WTC11 (cell line): ENCODE data around the gene FKBP1A. TPM values are rescaled to one million over a fixed set of nuclear protein-coding genes. Genes with fewer than 3 reads are reported as not detected.
A peak's percentile ranks its signal among the peaks of the same experiment; 100 is the strongest.

Source experiments
- ATAC-seq: fragments of 200-7000 bp; cut with Tn5 transposase; 2 replicates; pipeline ENCODE4 v1.10.0; 2021; ENCODE audit warnings: mild to moderate bottlenecking, moderate library complexity
- CTCF ChIA-PET: fragments of 300-600 bp; sonication (Branson Sonifier 250); formaldehyde crosslinking; loops from one replicate; lab custom pipeline; 2021; ENCODE audit warnings: antibody characterized with exemption; lab: Charles Lee
- POLR2A ChIA-PET: fragments of 350-600 bp; sonication (Branson Sonifier 250); formaldehyde crosslinking; loops from one replicate; lab custom pipeline; 2021; ENCODE audit warnings: antibody characterized with exemption; lab: Charles Lee
- DNase-seq: peaks from one replicate; pipeline ENCODE4 v3.0.0; 2021; ENCODE audit warnings: low spot score
- H3K27ac Mint-ChIP-seq: 2 replicates; pipeline ENCODE4 v1.8.0; 2021; ENCODE audit warnings: mixed read lengths
- H3K27me3 Mint-ChIP-seq: 2 replicates; pipeline ENCODE4 v1.8.0; 2021; ENCODE audit warnings: low read depth, mild to moderate bottlenecking, moderate library complexity, mixed read lengths
- H3K36me3 Mint-ChIP-seq: 2 replicates; pipeline ENCODE4 v1.8.0; 2021; ENCODE audit warnings: mixed read lengths
- H3K4me1 Mint-ChIP-seq: 2 replicates; pipeline ENCODE4 v1.8.0; 2022; ENCODE audit warnings: mixed read lengths
- H3K4me3 Mint-ChIP-seq: 2 replicates; pipeline ENCODE4 v1.8.0; 2021; ENCODE audit warnings: mild to moderate bottlenecking, moderate library complexity, mixed read lengths
- H3K9me3 Mint-ChIP-seq: 2 replicates; pipeline ENCODE4 v1.8.0; 2021; ENCODE audit warnings: mixed read lengths
- ATF1 ChIP-seq: sonication (generic); formaldehyde crosslinking; IDR thresholded peaks from 2 replicates; pipeline ENCODE4 v1.8.1; 2023; ENCODE audit warnings: mild to moderate bottlenecking, moderate library complexity, missing genetic modification reagents
- FOXK1 ChIP-seq: sonication (generic); formaldehyde crosslinking; IDR thresholded peaks from 2 replicates; pipeline ENCODE4 v1.8.0; 2022; ENCODE audit warnings: mild to moderate bottlenecking, moderate library complexity, missing genetic modification reagents
- GABPB1 ChIP-seq: sonication (generic); formaldehyde crosslinking; IDR thresholded peaks from 2 replicates; pipeline ENCODE4 v1.8.1; 2023; ENCODE audit warnings: mild to moderate bottlenecking, missing genetic modification reagents
- IRF2 ChIP-seq: sonication (generic); formaldehyde crosslinking; IDR thresholded peaks from 2 replicates; pipeline ENCODE4 v1.8.0; 2022; ENCODE audit warnings: low read depth, missing genetic modification reagents, borderline replicate concordance
- JUN ChIP-seq: sonication (generic); formaldehyde crosslinking; IDR thresholded peaks from 2 replicates; pipeline ENCODE4 v1.8.0; 2023; ENCODE audit warnings: mild to moderate bottlenecking, missing genetic modification reagents
- KAT7 ChIP-seq: sonication (generic); formaldehyde crosslinking; IDR thresholded peaks from 2 replicates; pipeline ENCODE4 v1.8.1; 2023; ENCODE audit warnings: missing genetic modification reagents, mild to moderate bottlenecking, borderline replicate concordance
- NFE2L1 ChIP-seq: sonication (generic); formaldehyde crosslinking; IDR thresholded peaks from 2 replicates; pipeline ENCODE4 v1.8.1; 2023; ENCODE audit warnings: missing genetic modification reagents
- NR2C2 ChIP-seq: sonication (generic); formaldehyde crosslinking; IDR thresholded peaks from 2 replicates; pipeline ENCODE4 v1.8.0; 2022; ENCODE audit warnings: mild to moderate bottlenecking, missing genetic modification reagents
- NR3C1 ChIP-seq: sonication (generic); formaldehyde crosslinking; conservative IDR thresholded peaks from 2 replicates; pipeline ENCODE4 v1.8.1; 2023; ENCODE audit warnings: low read depth, mild to moderate bottlenecking, missing genetic modification reagents
- SMAD4 ChIP-seq: sonication (generic); formaldehyde crosslinking; IDR thresholded peaks from 2 replicates; pipeline ENCODE4 v1.8.0; 2022; ENCODE audit warnings: mild to moderate bottlenecking, missing genetic modification reagents
- TCF7 ChIP-seq: sonication (generic); formaldehyde crosslinking; IDR thresholded peaks from 2 replicates; pipeline ENCODE4 v1.8.0; 2022; ENCODE audit warnings: mild to moderate bottlenecking, low read depth, missing genetic modification reagents, moderate library complexity
- ZNF317 ChIP-seq: sonication (generic); formaldehyde crosslinking; IDR thresholded peaks from 2 replicates; pipeline ENCODE4 v1.8.1; 2023; ENCODE audit warnings: low read depth, mild to moderate bottlenecking, moderate library complexity, missing genetic modification reagents, borderline replicate concordance
- ZNF416 ChIP-seq: fragments of 250-450 bp; sonication (Bioruptor Pico); IDR thresholded peaks from 2 replicates; pipeline ENCODE4 v1.9.0; 2021; ENCODE audit warnings: mild to moderate bottlenecking, inconsistent platforms
- total RNA-seq: library from RNA; stranded (reverse); gene quantifications from 3 replicates; pipeline ENCODE4 v1.2.3, GENCODE V29; 2021
- TF ChIP-seq, protein P1 (sequence below): sonication (generic); formaldehyde crosslinking; IDR thresholded peaks from 2 replicates; pipeline ENCODE4 v1.8.1; 2023; ENCODE audit warnings: mild to moderate bottlenecking, missing genetic modification reagents
- TF ChIP-seq, protein P2 (sequence below): fragments of 250-450 bp; sonication (Bioruptor Pico); IDR thresholded peaks from 2 replicates; pipeline ENCODE4 v1.8.0; 2021; ENCODE audit warnings: mild to moderate bottlenecking
- TF ChIP-seq, protein P3 (sequence below): fragments of 250-450 bp; sonication (Bioruptor Pico); IDR thresholded peaks from 2 replicates; pipeline ENCODE4 v2.1.2; 2022; ENCODE audit warnings: mild to moderate bottlenecking, moderate library complexity
- TF ChIP-seq, protein P4 (sequence below): sonication (generic); formaldehyde crosslinking; IDR thresholded peaks from 2 replicates; pipeline ENCODE4 v1.8.1; 2023; ENCODE audit warnings: mild to moderate bottlenecking, missing genetic modification reagents
- TF ChIP-seq, protein P5 (sequence below): sonication (generic); formaldehyde crosslinking; IDR thresholded peaks from 2 replicates; pipeline ENCODE4 v1.8.1; 2022; ENCODE audit warnings: mild to moderate bottlenecking, missing genetic modification reagents, moderate library complexity, borderline replicate concordance

FKBP1A gene
- total RNA-seq, 1 experiment from 2014 or later, result 218 TPM

DNA sequence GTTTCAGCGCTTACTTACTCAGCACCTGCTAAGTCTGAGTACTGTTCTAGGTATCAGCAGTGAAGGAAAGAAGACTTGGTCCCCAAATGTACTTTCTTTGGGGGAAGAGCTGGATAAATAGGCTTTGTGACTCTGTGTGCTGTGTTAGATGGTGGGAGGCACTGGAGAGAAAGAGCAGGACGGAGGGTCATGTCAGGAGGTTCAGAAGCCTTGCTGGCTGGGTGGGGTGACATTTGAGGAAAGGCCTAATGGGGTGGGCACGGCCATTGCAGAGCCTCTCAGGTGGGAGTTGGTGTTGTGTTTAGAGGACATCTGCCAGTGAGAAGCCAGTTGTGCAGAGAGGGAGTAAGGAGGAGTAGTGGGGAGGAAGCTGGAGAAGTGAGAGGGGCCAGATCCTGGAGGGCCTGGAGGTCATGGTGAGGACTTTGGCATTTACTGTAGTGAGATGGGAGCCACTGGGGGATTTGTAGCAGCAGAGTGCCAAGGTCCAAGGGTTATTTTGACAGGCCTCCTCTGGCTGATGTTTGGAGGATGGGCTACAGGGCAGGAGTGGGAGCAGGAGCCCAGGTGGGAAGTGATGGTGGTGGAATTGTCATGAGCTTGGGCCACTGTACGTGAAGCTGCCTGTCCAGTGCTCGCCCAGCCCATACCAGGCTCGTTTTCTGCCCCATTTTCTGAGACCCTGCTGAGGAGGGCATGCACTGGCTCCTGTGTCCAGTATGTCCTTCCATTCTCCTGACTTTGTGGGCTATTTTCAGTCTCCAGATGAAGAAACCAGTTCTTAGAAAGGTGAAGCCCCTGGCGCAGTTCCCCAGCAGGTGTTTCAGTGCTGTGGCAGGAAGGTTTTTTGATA lies 64.8 kb downstream of the FKBP1A start:
- ChIA-PET POLR2A (interaction anchor here (0.8 kb wide), 1 partner anchor 16 kb away, joined by 3 read pairs; no protein-coding TSS in a partner anchor), CTCF (interaction anchor here (1.0 to 1.8 kb wide), 4 partner anchors 15 to 176 kb away, joined by 3 to 7 read pairs (median 4); no protein-coding TSS in a partner anchor)
- TF ChIP-seq NFE2L1 (CRISPR knock-in tag) (0 out of 2 replicates have a peak, but pooled peaks have one; percentile 11), ZNF317 (CRISPR knock-in tag) (no peak), TCF7 (CRISPR knock-in tag) (no peak)
- Mint-ChIP-seq H3K9me3 (no peaks in the 10 kb centered on the region), H3K36me3 (peaks cover 10% of the 10 kb centered on the region), H3K4me3 (no peak overlapping the region), H3K27ac (peak overlapping the region; percentile 1), H3K27me3 (no peaks in the 10 kb centered on the region; the same call in 1 of the 2 replicates), H3K4me1 (peaks cover 7% of the 10 kb centered on the region; the same call in 1 of the 2 replicates)
- ATAC-seq (no peak), DNase-seq (no peak)

DNA sequence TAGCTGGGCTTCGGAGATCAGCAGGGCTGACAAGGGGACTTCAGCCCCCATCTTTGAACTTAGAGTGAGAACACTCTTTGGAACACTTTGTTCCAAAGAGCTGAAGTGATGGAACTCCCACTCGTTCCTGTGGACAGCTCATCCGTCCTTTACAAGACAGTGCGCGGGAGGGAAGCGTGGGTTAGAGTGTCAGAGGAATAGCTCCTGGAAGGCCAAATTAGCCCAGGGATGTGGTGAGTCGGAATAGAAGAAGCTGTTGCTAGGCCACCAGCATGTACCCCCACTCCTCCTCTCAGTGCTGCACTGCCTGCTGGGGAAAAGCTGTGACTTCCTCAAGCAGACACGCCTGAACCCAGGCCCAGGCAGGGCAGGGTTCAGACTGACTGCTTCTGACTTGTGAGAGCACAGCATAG lies 65.6 kb downstream of the FKBP1A start:
- POLR2A ChIA-PET, result interaction anchor here (0.8 kb wide), 1 partner anchor 17 kb away, joined by 3 read pairs; no protein-coding TSS in a partner anchor
- H3K27ac Mint-ChIP-seq, result peak overlapping the region; percentile 1; the same call in 1 of the 2 replicates
- TF ChIP-seq, protein P1, sequence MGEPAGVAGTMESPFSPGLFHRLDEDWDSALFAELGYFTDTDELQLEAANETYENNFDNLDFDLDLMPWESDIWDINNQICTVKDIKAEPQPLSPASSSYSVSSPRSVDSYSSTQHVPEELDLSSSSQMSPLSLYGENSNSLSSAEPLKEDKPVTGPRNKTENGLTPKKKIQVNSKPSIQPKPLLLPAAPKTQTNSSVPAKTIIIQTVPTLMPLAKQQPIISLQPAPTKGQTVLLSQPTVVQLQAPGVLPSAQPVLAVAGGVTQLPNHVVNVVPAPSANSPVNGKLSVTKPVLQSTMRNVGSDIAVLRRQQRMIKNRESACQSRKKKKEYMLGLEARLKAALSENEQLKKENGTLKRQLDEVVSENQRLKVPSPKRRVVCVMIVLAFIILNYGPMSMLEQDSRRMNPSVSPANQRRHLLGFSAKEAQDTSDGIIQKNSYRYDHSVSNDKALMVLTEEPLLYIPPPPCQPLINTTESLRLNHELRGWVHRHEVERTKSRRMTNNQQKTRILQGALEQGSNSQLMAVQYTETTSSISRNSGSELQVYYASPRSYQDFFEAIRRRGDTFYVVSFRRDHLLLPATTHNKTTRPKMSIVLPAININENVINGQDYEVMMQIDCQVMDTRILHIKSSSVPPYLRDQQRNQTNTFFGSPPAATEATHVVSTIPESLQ (CRISPR knock-in tag), result no peak
- peak; percentile 31; the same call in 1 of the 2 replicates for TF ChIP-seq GABPB1
- no peak overlapping the region for H3K4me3 Mint-ChIP-seq
- H3K9me3 Mint-ChIP-seq, result no peaks in the 10 kb centered on the region
- peaks cover 7% of the 10 kb centered on the region; the same call in 1 of the 2 replicates for H3K4me1 Mint-ChIP-seq
- DNase-seq (no peak), ATAC-seq (no peak)
- peaks cover 2% of the 10 kb centered on the region for H3K36me3 Mint-ChIP-seq
- H3K27me3 Mint-ChIP-seq, result no peaks in the 10 kb centered on the region; the same call in 1 of the 2 replicates
- CTCF ChIA-PET, result interaction anchor here (1.0 to 1.8 kb wide), 3 partner anchors 14 to 141 kb away, joined by 3 to 7 read pairs (median 5); no protein-coding TSS in a partner anchor

DNA sequence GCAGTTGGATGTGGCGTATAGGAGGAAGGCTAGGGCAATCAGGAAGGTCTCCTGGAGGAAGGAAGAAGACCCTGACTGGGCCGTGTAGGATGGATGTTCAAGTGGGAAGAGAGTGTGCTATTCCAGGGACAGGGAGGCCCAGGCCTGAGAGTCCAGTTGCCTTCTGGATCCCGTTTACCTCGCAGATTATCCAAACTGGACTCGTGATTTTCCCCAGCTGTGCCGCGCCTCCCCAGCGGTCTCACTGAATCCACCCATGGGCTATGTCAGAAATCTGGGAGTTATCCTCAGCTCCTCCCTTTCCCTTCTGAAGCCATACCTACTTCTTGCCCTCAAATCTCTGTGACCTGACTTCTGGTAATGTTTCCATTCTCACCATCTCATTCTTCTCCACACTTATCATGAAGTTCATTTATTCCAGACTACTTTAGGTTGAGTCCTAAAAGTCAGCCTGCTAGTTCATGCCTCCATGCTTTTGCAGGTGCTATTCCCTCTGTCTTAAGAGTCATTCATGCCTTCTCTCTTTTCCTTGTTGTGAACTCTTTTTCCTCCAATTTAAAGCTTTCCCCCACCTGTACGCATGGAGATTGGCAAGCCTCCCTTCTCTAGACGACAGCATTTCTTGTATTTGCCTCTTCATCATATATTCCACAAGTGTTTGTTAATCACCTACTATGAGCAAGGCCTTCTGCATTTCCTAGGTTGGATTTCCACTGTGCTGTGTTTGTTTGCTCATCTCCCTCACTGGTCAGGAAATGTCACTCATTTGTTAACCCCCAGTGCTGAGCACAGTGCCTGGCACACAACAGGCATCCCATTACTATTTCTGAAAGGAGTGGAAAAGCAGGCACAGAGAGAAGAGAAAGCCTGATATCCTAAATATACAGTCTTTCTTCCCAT lies 66.6 kb downstream of the FKBP1A start:
- Mint-ChIP-seq H3K36me3 (no peaks in the 10 kb centered on the region), H3K27me3 (peaks cover 6% of the 10 kb centered on the region), H3K9me3 (no peaks in the 10 kb centered on the region), H3K27ac (no peak overlapping the region), H3K4me1 (peaks cover 7% of the 10 kb centered on the region; the same call in 1 of the 2 replicates), H3K4me3 (no peak overlapping the region)
- peak; percentile 7; the same call in 1 of the 2 replicates for ATAC-seq
- DNase-seq, result no peak
- CTCF ChIA-PET, result interaction anchor here (0.6 to 1.8 kb wide), 7 partner anchors 8 to 1121 kb away, joined by 3 to 7 read pairs (median 5); partner anchors contain the start of gene NSFL1C
- POLR2A ChIA-PET, result interaction anchor here (1.1 kb wide), 1 partner anchor 10 kb away, joined by 3 read pairs; no protein-coding TSS in a partner anchor
- TF ChIP-seq JUN (CRISPR knock-in tag), result no peak
- TF ChIP-seq, protein P2, sequence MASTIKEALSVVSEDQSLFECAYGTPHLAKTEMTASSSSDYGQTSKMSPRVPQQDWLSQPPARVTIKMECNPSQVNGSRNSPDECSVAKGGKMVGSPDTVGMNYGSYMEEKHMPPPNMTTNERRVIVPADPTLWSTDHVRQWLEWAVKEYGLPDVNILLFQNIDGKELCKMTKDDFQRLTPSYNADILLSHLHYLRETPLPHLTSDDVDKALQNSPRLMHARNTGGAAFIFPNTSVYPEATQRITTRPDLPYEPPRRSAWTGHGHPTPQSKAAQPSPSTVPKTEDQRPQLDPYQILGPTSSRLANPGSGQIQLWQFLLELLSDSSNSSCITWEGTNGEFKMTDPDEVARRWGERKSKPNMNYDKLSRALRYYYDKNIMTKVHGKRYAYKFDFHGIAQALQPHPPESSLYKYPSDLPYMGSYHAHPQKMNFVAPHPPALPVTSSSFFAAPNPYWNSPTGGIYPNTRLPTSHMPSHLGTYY (CRISPR knock-in tag), result no peak
- no peak for TF ChIP-seq NR2C2 (CRISPR knock-in tag)
- no peak for TF ChIP-seq SMAD4 (CRISPR knock-in tag)
- TF ChIP-seq, protein P1 (CRISPR knock-in tag), result no peak
- TF ChIP-seq, protein P3, sequence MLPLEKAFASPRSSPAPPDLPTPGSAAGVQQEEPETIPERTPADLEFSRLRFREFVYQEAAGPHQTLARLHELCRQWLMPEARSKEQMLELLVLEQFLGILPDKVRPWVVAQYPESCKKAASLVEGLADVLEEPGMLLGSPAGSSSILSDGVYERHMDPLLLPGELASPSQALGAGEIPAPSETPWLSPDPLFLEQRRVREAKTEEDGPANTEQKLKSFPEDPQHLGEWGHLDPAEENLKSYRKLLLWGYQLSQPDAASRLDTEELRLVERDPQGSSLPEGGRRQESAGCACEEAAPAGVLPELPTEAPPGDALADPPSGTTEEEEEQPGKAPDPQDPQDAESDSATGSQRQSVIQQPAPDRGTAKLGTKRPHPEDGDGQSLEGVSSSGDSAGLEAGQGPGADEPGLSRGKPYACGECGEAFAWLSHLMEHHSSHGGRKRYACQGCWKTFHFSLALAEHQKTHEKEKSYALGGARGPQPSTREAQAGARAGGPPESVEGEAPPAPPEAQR (CRISPR knock-in tag), result no peak
- no peak for TF ChIP-seq KAT7 (CRISPR knock-in tag)
- no peak for TF ChIP-seq NR3C1 (CRISPR knock-in tag)
- TF ChIP-seq, protein P4, sequence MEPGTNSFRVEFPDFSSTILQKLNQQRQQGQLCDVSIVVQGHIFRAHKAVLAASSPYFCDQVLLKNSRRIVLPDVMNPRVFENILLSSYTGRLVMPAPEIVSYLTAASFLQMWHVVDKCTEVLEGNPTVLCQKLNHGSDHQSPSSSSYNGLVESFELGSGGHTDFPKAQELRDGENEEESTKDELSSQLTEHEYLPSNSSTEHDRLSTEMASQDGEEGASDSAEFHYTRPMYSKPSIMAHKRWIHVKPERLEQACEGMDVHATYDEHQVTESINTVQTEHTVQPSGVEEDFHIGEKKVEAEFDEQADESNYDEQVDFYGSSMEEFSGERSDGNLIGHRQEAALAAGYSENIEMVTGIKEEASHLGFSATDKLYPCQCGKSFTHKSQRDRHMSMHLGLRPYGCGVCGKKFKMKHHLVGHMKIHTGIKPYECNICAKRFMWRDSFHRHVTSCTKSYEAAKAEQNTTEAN (CRISPR knock-in tag), result no peak
- TF ChIP-seq, protein P5, sequence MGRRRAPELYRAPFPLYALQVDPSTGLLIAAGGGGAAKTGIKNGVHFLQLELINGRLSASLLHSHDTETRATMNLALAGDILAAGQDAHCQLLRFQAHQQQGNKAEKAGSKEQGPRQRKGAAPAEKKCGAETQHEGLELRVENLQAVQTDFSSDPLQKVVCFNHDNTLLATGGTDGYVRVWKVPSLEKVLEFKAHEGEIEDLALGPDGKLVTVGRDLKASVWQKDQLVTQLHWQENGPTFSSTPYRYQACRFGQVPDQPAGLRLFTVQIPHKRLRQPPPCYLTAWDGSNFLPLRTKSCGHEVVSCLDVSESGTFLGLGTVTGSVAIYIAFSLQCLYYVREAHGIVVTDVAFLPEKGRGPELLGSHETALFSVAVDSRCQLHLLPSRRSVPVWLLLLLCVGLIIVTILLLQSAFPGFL (CRISPR knock-in tag), result no peak
- TF ChIP-seq ZNF416 (CRISPR knock-in tag), result no peak
- TF ChIP-seq FOXK1 (CRISPR knock-in tag), result no peak
- no peak for TF ChIP-seq ATF1
- no peak for TF ChIP-seq IRF2 (CRISPR knock-in tag)
